Hepatocyte (in vitro differentiated cells): ENCODE data around the gene IL5. TPM values are rescaled to one million over a fixed set of nuclear protein-coding genes. Genes with fewer than 3 reads are reported as not detected.

Source experiments
- DNase-seq: peaks from one replicate; pipeline ENCODE4 v3.0.0-alpha.2; 2016; ENCODE audit warnings: low spot score
- H2AFZ ChIP-seq: fragments of 200-600 bp; sonication (generic); 2 replicates; pipeline ENCODE4 v1.6.0; 2016; ENCODE audit warnings: antibody characterized with exemption, mild to moderate bottlenecking
- H3K27ac ChIP-seq: fragments of 200-600 bp; sonication (generic); 2 replicates; pipeline ENCODE4 v1.5.1; 2016; ENCODE audit warnings: mild to moderate bottlenecking
- H3K27me3 ChIP-seq: fragments of 200-600 bp; sonication (generic); 2 replicates; pipeline ENCODE4 v1.6.1; 2016
- H3K36me3 ChIP-seq: fragments of 200-600 bp; sonication (generic); replicated peaks from 2 replicates; pipeline ENCODE4 v1.5.1; 2016; ENCODE audit warnings: low read depth; ENCODE audit not compliant: insufficient read depth
- H3K4me1 ChIP-seq: fragments of 200-600 bp; sonication (generic); 2 replicates; pipeline ENCODE4 v1.5.1; 2016; ENCODE audit warnings: mild to moderate bottlenecking, moderate library complexity; ENCODE audit not compliant: insufficient read depth
- H3K4me2 ChIP-seq: fragments of 200-600 bp; sonication (generic); 2 replicates; pipeline ENCODE4 v1.6.0; 2016
- H3K4me3 ChIP-seq: fragments of 200-600 bp; sonication (generic); 2 replicates; pipeline ENCODE4 v1.5.1; 2016; ENCODE audit warnings: mild to moderate bottlenecking
- H3K79me2 ChIP-seq: fragments of 200-600 bp; sonication (generic); 2 replicates; pipeline ENCODE4 v1.6.0; 2017; ENCODE audit warnings: mild to moderate bottlenecking
- H3K9me2 ChIP-seq: fragments of 200-600 bp; sonication (generic); replicated peaks from 2 replicates; pipeline ENCODE4 v1.6.0; 2017; ENCODE audit warnings: mild to moderate bottlenecking; ENCODE audit not compliant: insufficient read depth
- H3K9me3 ChIP-seq: fragments of 200-600 bp; sonication (generic); 2 replicates; pipeline ENCODE4 v1.5.1; 2016; ENCODE audit warnings: low read depth, mild to moderate bottlenecking
- H4K20me1 ChIP-seq: fragments of 200-600 bp; sonication (generic); 2 replicates; pipeline ENCODE4 v1.6.0; 2016; ENCODE audit warnings: mild to moderate bottlenecking; ENCODE audit not compliant: insufficient read depth, poor library complexity, severe bottlenecking
- CTCF ChIP-seq: fragments of 200-600 bp; sonication (generic); IDR thresholded peaks from 2 replicates; pipeline ENCODE4 v1.5.1; 2016; ENCODE audit warnings: antibody characterized with exemption, mild to moderate bottlenecking; ENCODE audit not compliant: poor library complexity
- EZH2 ChIP-seq: fragments of 200-600 bp; sonication (generic); IDR thresholded peaks from 2 replicates; pipeline ENCODE4 v1.6.1; 2016; ENCODE audit warnings: antibody characterized with exemption, mild to moderate bottlenecking, borderline replicate concordance
- EZH2phosphoT487 ChIP-seq: fragments of 200-600 bp; sonication (generic); IDR thresholded peaks from one replicate; pipeline ENCODE4 v1.6.1; 2018; ENCODE audit warnings: antibody characterized with exemption, mild to moderate bottlenecking, low read depth, moderate library complexity; ENCODE audit not compliant: unreplicated experiment, severe bottlenecking
- WGBS: methylation state at CpG from one replicate; pipeline ENCODE4 v1.1.6; 2016; ENCODE audit warnings: low lambda C conversion rate; ENCODE audit errors: missing lambda C conversion rate; 5-methylcytosine and 5-hydroxymethylcytosine counted together
- polyA plus RNA-seq: library from polyadenylated mRNA; unstranded; fragments of >200 nt; fragmentation: Nextera tagmentation; extraction: Ambion mirVana; gene quantifications from 2 replicates; pipeline ENCODE4 v1.2.1, GENCODE V29; 2016
- total RNA-seq: library from RNA; depleted of rRNA; stranded (reverse); fragments of >200 nt; gene quantifications from 2 replicates; pipeline ENCODE4 v1.2.3, GENCODE V29; 2014

The IL5 gene
- total and polyA plus RNA-seq, 2 experiments from 2014 or later, result not detected

- DNase-seq, result no peak
- Histone ChIP-seq H3K9me3 (no peaks in the 10 kb centered on the region), H4K20me1 (no peaks in the 10 kb centered on the region), H3K27me3 (no peaks in the 10 kb centered on the region), H3K36me3 (no peaks in the 10 kb centered on the region), H3K4me2 (no peak overlapping the region), H3K4me1 (peaks cover 25% of the 10 kb centered on the region), H3K27ac (no peak overlapping the region), H2AFZ (no peak overlapping the region), H3K4me3 (no peak overlapping the region), H3K79me2 (no peaks in the 10 kb centered on the region), H3K9me2 (no peaks in the 10 kb centered on the region)
- WGBS, result 84% methylated on average over 4 of the region's 4 CpGs
- TF ChIP-seq EZH2 (no peak), EZH2phosphoT487 (no peak), CTCF (no peak)
These were observed 40.1 kb downstream of the IL5 start for GRCh38 chr5:132503244-132503643.

GRCh38 chr5:132501961-132502931, 41.1 kb downstream of the IL5 start:
- Histone ChIP-seq H3K27me3 (no peaks in the 10 kb centered on the region), H3K36me3 (no peaks in the 10 kb centered on the region), H3K9me2 (no peaks in the 10 kb centered on the region), H4K20me1 (no peaks in the 10 kb centered on the region), H2AFZ (no peak overlapping the region), H3K9me3 (no peaks in the 10 kb centered on the region), H3K27ac (peak overlapping the region; percentile 79), H3K4me2 (no peak overlapping the region), H3K79me2 (no peaks in the 10 kb centered on the region), H3K4me1 (peaks cover 35% of the 10 kb centered on the region), H3K4me3 (no peak overlapping the region)
- peak; percentile 37 for DNase-seq
- TF ChIP-seq EZH2phosphoT487, result no peak
- TF ChIP-seq CTCF, result no peak
- TF ChIP-seq EZH2, result no peak
- WGBS, result 84% methylated on average over 10 of the region's 10 CpGs

- H3K79me2 ChIP-seq, result no peaks in the 10 kb centered on the region
- H3K27me3 ChIP-seq, result no peaks in the 10 kb centered on the region
- H3K36me3 ChIP-seq, result no peaks in the 10 kb centered on the region
- no peaks in the 10 kb centered on the region for H3K9me2 ChIP-seq
- H2AFZ ChIP-seq, result no peak overlapping the region
- 75% methylated on average over 4 of the region's 4 CpGs for WGBS
- H3K4me2 ChIP-seq, result no peak overlapping the region
- no peak for DNase-seq
- no peaks in the 10 kb centered on the region for H3K9me3 ChIP-seq
- peaks cover 36% of the 10 kb centered on the region for H3K4me1 ChIP-seq
- no peak overlapping the region for H3K4me3 ChIP-seq
- TF ChIP-seq EZH2 (no peak), CTCF (no peak), EZH2phosphoT487 (no peak)
- peak overlapping the region; percentile 79 for H3K27ac ChIP-seq
- no peaks in the 10 kb centered on the region for H4K20me1 ChIP-seq
These were observed 41.7 kb downstream of the IL5 start for GRCh38 chr5:132501629-132501956.
